HCT116 (cell line): Measurements from ENCODE around the gene DARS1. TPM values are rescaled to one million over a fixed set of nuclear protein-coding genes. Genes with fewer than 3 reads are reported as not detected.

Source experiments
- ATAC-seq: fragments of 200-7000 bp; cut with Tn5 transposase; 2 replicates; pipeline ENCODE4 v1.9.1; 2020; ENCODE audit warnings: mild to moderate bottlenecking, moderate library complexity
- BruUV-seq: library from RNA; stranded (reverse); fragments of 400-500 nt; replicated peaks from 2 replicates; lab custom pipeline; 2021; lab: Mats Ljungman, UMichigan
- CTCF ChIA-PET: fragments of 300-600 bp; sonication (Branson Sonifier 250); formaldehyde crosslinking; loops from one replicate; lab custom pipeline; 2021; ENCODE audit warnings: antibody characterized with exemption; lab: Charles Lee
- POLR2A ChIA-PET: fragments of 300-600, 350-600 bp; sonication (Branson Sonifier 250); formaldehyde crosslinking; loops from one replicate; lab custom pipeline; 2021; ENCODE audit warnings: antibody characterized with exemption; lab: Charles Lee
- RAD21 ChIA-PET, 2 experiments: fragments of 300-600 bp; sonication (Branson Sonifier 250); formaldehyde crosslinking; loops; one replicate each; lab custom pipeline; 2023; ENCODE audit warnings: low total read pairs in 2 of 2; ENCODE audit not compliant: uncharacterized antibody in 2 of 2, unreplicated experiment in 2 of 2, low non-redundant PET in 1 of 2; lab: Charles Lee
- DNase-seq: peaks from one replicate; pipeline ENCODE4 v3.0.0-alpha.2; 2010; ENCODE audit warnings: low read depth, low spot score
- H2AFZ ChIP-seq: fragments of 200-600 bp; shearing (Covaris generic), sonication (generic); 2 replicates; pipeline ENCODE4 v1.6.1; 2017; ENCODE audit warnings: low read depth, mixed run types, mixed read lengths, antibody characterized with exemption, low read length; ENCODE audit not compliant: poor library complexity, severe bottlenecking
- H3K27ac ChIP-seq: 2 replicates; pipeline ENCODE4 v1.5.1; 2012; ENCODE audit warnings: low read depth, low read length
- H3K27me3 ChIP-seq: fragments of 200-600 bp; sonication (generic); 2 replicates; pipeline ENCODE4 v1.6.1; 2016; ENCODE audit warnings: mixed run types, low read length, mixed read lengths; ENCODE audit not compliant: insufficient read depth
- H3K36me3 ChIP-seq, 2 experiments: fragments of 200-500 bp in 1 of 2; fragments of 200-600 bp in 1 of 2; sonication (Bioruptor generic) in 1 of 2; sonication (generic) in 1 of 2; 2 replicates each; pipeline versions ENCODE4 v1.5.1 to v1.6.1; 2014 to 2016; ENCODE audit warnings: low read length in 2 of 2, inconsistent platforms in 1 of 2, mixed read lengths in 1 of 2, mixed run types in 1 of 2; ENCODE audit not compliant: insufficient read depth in 2 of 2, control insufficient read depth in 1 of 2
- H3K4me1 ChIP-seq, 2 experiments: fragments of 200-600 bp in 1 of 2; sonication (generic) in 1 of 2; 2 replicates each; pipeline versions ENCODE4 v1.5.1 to v1.6.1; 2012 to 2017; ENCODE audit warnings: low read length in 2 of 2, inconsistent platforms in 1 of 2, mild to moderate bottlenecking in 1 of 2, mixed read lengths in 1 of 2, mixed run types in 1 of 2, moderate library complexity in 1 of 2; ENCODE audit not compliant: insufficient read depth in 2 of 2, control insufficient read depth in 1 of 2
- H3K4me2 ChIP-seq: fragments of 200-600 bp; sonication (generic); 2 replicates; pipeline ENCODE4 v1.6.1; 2017; ENCODE audit warnings: mixed run types, low read length, mixed read lengths
- H3K4me3 ChIP-seq, 2 experiments: fragments of 200-600 bp in 1 of 2; sonication (generic) in 1 of 2; replicated peaks in 1 of 2; 2 replicates each; pipeline ENCODE4 v1.5.1; 2011 to 2016; ENCODE audit warnings: low read length in 2 of 2, control low read depth in 1 of 2, low read depth in 1 of 2, mild to moderate bottlenecking in 1 of 2, mixed read lengths in 1 of 2, mixed run types in 1 of 2
- H3K79me2 ChIP-seq: fragments of 200-600 bp; sonication (generic); 2 replicates; pipeline ENCODE4 v1.6.1; 2017; ENCODE audit warnings: mild to moderate bottlenecking, mixed run types, low read length, moderate library complexity, mixed read lengths; ENCODE audit not compliant: insufficient read depth
- H3K9ac ChIP-seq: fragments of 200-600 bp; sonication (generic); 2 replicates; pipeline ENCODE4 v1.6.1; 2016; ENCODE audit warnings: low read length, mixed read lengths
- H3K9me2 ChIP-seq: fragments of 200-600 bp; sonication (generic), shearing (Covaris generic); 2 replicates; pipeline ENCODE4 v1.6.1; 2017; ENCODE audit warnings: mixed run types, mild to moderate bottlenecking, moderate library complexity; ENCODE audit not compliant: insufficient read depth
- H3K9me3 ChIP-seq, 2 experiments: fragments of 200-500 bp in 1 of 2; fragments of 200-600 bp in 1 of 2; sonication (Bioruptor generic) in 1 of 2; sonication (generic) in 1 of 2; 2 replicates each; pipeline ENCODE4 v1.6.1; 2014 to 2017; ENCODE audit warnings: low read length in 2 of 2, mixed read lengths in 2 of 2, inconsistent platforms in 1 of 2, low read depth in 1 of 2, mild to moderate bottlenecking in 1 of 2, mixed run types in 1 of 2, moderate library complexity in 1 of 2; ENCODE audit not compliant: control insufficient read depth in 1 of 2, insufficient read depth in 1 of 2
- H4K20me1 ChIP-seq: fragments of 200-600 bp; sonication (generic), shearing (Covaris generic); 2 replicates; pipeline ENCODE4 v1.6.1; 2017; ENCODE audit warnings: mixed run types, mild to moderate bottlenecking, moderate library complexity; ENCODE audit not compliant: insufficient read depth
- CTCF ChIP-seq, 3 experiments: fragments of 200-600 bp in 1 of 3; sonication (generic) in 1 of 3; IDR thresholded peaks in 2 of 3; conservative IDR thresholded peaks in 1 of 3; 2 replicates each; pipeline ENCODE4 v1.5.1; 2012 to 2017; ENCODE audit warnings: low read depth in 2 of 3, low read length in 2 of 3, antibody characterized with exemption in 1 of 3, borderline replicate concordance in 1 of 3, control low read depth in 1 of 3, mild to moderate bottlenecking in 1 of 3, mixed read lengths in 1 of 3, mixed run types in 1 of 3, moderate library complexity in 1 of 3; ENCODE audit not compliant: insufficient read depth in 1 of 3
- EZH2phosphoT487 ChIP-seq: fragments of 200-600 bp; IDR thresholded peaks from 2 replicates; pipeline ENCODE4 v1.6.1; 2018; ENCODE audit warnings: antibody characterized with exemption, borderline replicate concordance
- SIN3A ChIP-seq: IDR thresholded peaks from 2 replicates; pipeline ENCODE4 v1.6.1; 2012; ENCODE audit warnings: low read depth
- SP1 ChIP-seq: IDR thresholded peaks from 2 replicates; pipeline ENCODE4 v1.6.1; 2012; ENCODE audit warnings: low read depth
- TCF7L2 ChIP-seq: IDR thresholded peaks from 2 replicates; pipeline ENCODE4 v1.7.0; 2011; ENCODE audit warnings: borderline replicate concordance, inconsistent platforms; ENCODE audit not compliant: insufficient read depth, insufficient read length; ENCODE audit errors: extremely low read depth
- intact Hi-C: fragments of 100-400 bp; cut with micrococcal nuclease; formaldehyde crosslinking; loops from 2 replicates; pipeline ENCODE4 v1.10.0; 2022
- total RNA-seq: library from RNA; stranded (reverse); gene quantifications from one replicate; pipeline ENCODE4 v1.2.1, GENCODE V29; 2021; ENCODE audit not compliant: unreplicated experiment
- TF ChIP-seq, protein P1 (sequence below): IDR thresholded peaks from 2 replicates; pipeline ENCODE4 v1.6.1; 2012
- TF ChIP-seq, protein P2 (sequence below): IDR thresholded peaks from 2 replicates; pipeline ENCODE4 v1.6.1; 2012; ENCODE audit warnings: low read depth
- TF ChIP-seq, protein P3 (sequence below): IDR thresholded peaks from 2 replicates; pipeline ENCODE4 v1.6.1; 2012

The DARS1 gene
- total RNA-seq, 1 experiment from 2014 or later, result 94.8 TPM

DNA sequence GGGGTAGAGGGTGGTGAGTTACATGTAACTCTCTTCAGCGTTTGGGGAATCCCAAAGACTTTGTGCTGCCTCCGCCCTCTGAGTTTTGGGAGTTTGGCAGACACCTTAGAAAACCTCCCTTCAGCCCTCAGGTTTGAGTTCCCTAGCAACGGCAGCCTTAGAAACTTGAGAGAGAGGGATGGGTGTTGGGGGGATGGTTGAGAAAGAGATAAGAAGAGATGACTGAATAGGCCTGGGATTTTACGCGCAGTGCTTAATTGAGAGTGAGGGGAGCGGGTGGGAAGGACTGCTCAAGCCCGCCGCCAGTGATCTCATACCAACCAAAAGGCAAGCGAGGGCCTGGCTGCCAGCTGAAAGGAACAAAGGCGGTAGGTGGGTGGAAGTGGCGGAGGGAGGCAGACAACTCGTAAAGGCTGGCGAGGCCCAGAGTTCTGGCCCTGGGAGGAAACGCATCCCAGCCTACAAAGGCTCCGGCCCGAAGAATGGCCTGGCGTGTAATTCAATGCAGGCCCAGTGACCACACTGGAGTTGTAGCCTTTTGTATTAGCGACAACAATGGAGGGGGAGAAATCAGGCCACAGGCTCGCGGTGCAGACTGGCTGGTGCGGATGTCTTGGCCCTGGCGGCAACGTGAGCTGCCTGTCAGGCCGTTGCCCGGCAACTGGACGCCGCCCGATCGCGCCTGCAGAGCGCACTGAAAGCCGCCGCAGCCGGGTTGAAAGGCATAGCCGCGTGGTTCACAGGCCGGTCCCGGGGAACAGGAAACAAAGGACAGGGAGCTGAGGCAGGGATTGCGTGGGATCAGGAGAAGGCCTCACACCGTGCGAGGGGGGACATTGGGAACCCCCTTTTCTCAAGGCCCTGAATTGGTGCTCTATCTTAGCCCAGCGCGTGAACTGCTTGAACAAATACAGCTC lies 39.9 kb upstream of the DARS1 start:
- ATAC-seq, result peak; percentile 97
- H3K4me1 ChIP-seq, result peaks cover 0 to 10% of the 10 kb centered on the region in 2 experiments; a peak in 1 of 4 replicates
- DNase-seq, result peak; percentile 27
- intact Hi-C loops, result no loop called here
- H3K9me2 ChIP-seq, result no peaks in the 10 kb centered on the region
- H3K4me3 ChIP-seq, result peak overlapping the region in 1 of 2 experiments; percentile 24; a peak in 2 of 4 replicates
- ChIA-PET CTCF (no interaction called here), POLR2A (no interaction called here), RAD21 (no interaction called here)
- peak overlapping the region; percentile 55 for H3K4me2 ChIP-seq
- H3K27me3 ChIP-seq, result no peaks in the 10 kb centered on the region
- BruUV-seq, result no TSS peak
- no peak overlapping the region for H3K9ac ChIP-seq
- H3K36me3 ChIP-seq, result no peaks in the 10 kb centered on the region
- peak overlapping the region; percentile 99 for H2AFZ ChIP-seq
- no peaks in the 10 kb centered on the region for H4K20me1 ChIP-seq
- H3K9me3 ChIP-seq, result no peaks in the 10 kb centered on the region
- H3K27ac ChIP-seq, result no peak overlapping the region
- TF ChIP-seq EZH2phosphoT487 (no peak), TCF7L2 (peak; percentile 83), SP1 (no peak), SIN3A (no peak), CTCF (IDR thresholded peaks at IDR 0.05 in 2 of 3, conservative IDR thresholded peaks at IDR 0.05 in 1 of 3; ENCODE audit: borderline replicate concordance in 1 of 3, insufficient read depth in 1 of 3, low read depth in 2 of 3, low read length in 2 of 3) (no peak)
- TF ChIP-seq, protein P1, sequence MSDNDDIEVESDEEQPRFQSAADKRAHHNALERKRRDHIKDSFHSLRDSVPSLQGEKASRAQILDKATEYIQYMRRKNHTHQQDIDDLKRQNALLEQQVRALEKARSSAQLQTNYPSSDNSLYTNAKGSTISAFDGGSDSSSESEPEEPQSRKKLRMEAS, result peak; percentile 68
- TF ChIP-seq, protein P2, sequence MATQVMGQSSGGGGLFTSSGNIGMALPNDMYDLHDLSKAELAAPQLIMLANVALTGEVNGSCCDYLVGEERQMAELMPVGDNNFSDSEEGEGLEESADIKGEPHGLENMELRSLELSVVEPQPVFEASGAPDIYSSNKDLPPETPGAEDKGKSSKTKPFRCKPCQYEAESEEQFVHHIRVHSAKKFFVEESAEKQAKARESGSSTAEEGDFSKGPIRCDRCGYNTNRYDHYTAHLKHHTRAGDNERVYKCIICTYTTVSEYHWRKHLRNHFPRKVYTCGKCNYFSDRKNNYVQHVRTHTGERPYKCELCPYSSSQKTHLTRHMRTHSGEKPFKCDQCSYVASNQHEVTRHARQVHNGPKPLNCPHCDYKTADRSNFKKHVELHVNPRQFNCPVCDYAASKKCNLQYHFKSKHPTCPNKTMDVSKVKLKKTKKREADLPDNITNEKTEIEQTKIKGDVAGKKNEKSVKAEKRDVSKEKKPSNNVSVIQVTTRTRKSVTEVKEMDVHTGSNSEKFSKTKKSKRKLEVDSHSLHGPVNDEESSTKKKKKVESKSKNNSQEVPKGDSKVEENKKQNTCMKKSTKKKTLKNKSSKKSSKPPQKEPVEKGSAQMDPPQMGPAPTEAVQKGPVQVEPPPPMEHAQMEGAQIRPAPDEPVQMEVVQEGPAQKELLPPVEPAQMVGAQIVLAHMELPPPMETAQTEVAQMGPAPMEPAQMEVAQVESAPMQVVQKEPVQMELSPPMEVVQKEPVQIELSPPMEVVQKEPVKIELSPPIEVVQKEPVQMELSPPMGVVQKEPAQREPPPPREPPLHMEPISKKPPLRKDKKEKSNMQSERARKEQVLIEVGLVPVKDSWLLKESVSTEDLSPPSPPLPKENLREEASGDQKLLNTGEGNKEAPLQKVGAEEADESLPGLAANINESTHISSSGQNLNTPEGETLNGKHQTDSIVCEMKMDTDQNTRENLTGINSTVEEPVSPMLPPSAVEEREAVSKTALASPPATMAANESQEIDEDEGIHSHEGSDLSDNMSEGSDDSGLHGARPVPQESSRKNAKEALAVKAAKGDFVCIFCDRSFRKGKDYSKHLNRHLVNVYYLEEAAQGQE, result no peak
- TF ChIP-seq, protein P3, sequence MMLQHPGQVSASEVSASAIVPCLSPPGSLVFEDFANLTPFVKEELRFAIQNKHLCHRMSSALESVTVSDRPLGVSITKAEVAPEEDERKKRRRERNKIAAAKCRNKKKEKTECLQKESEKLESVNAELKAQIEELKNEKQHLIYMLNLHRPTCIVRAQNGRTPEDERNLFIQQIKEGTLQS, result no peak
- H3K79me2 ChIP-seq, result no peaks in the 10 kb centered on the region
